Ovary (tissue), 3 donors: ENCODE measurements around the gene GIN1.
A peak's percentile ranks its signal among the peaks of the same experiment; 100 is the strongest.

Experiments used
- POLR2A ChIP-seq: fragments of 450-650 bp; IDR thresholded peaks from one replicate; pipeline ENCODE4 v1.6.1; 2017; ENCODE audit warnings: antibody characterized with exemption, mild to moderate bottlenecking, moderate library complexity
- TF ChIP-seq, protein P1 (sequence below), 3 donors: fragments of 450-650 bp in 2 of 3; fragments of 200-600 bp in 1 of 3; IDR thresholded peaks; one replicate each; pipeline versions ENCODE4 v1.5.1 to v1.8.0; 2016 to 2022; ENCODE audit warnings: antibody characterized with exemption in 3 of 3, mild to moderate bottlenecking in 1 of 3
- donor health status: DM: no; HTN: no; CAD: no.

DNA sequence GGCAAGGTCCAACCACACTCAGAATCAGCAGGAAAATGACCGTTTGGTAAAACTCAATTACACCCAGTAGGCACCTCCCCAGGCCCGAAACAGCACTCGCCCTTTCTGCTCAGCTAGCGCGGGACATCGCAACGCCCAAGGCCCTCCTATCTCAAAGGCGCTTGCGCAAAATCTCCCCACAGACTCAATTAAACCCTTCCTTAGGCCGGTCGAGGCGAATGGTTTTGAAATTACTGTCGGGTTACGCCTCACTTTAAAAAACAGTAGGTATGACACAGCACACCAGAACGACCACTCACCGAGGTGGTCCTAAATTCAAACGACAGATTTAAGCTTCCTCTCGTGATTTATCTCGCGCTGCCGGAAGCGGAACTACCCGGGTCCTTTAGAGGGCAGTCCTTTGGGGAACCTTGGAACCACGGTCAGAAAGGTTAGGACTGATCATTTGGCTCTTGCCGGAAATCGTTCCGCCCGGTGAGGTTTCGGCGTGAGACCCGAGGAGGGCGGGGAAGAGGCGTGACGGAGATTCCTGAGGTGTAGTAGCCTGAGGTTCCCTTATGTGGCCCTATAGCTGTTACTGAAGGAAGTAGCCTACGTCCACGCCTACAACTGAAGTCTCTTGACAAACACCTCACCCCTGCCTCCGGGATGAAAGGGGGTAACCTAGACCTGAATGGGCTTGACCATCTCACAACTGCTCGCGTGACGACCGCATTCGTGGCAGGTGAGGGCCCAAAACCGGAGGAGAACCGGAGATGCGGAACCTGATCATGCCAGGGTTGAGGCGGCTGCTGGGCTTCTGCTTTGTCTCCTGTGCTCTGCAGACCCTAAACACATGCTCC lies at the start of gene GIN1, which contains the start of gene PPIP5K2:
- TF ChIP-seq, protein P1, sequence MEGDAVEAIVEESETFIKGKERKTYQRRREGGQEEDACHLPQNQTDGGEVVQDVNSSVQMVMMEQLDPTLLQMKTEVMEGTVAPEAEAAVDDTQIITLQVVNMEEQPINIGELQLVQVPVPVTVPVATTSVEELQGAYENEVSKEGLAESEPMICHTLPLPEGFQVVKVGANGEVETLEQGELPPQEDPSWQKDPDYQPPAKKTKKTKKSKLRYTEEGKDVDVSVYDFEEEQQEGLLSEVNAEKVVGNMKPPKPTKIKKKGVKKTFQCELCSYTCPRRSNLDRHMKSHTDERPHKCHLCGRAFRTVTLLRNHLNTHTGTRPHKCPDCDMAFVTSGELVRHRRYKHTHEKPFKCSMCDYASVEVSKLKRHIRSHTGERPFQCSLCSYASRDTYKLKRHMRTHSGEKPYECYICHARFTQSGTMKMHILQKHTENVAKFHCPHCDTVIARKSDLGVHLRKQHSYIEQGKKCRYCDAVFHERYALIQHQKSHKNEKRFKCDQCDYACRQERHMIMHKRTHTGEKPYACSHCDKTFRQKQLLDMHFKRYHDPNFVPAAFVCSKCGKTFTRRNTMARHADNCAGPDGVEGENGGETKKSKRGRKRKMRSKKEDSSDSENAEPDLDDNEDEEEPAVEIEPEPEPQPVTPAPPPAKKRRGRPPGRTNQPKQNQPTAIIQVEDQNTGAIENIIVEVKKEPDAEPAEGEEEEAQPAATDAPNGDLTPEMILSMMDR (IDR thresholded peaks at IDR 0.05) = peak in 1 of 3 donors; percentile 9
- TF ChIP-seq POLR2A = peak; percentile 54
